Activated naive CD4-positive, alpha-beta T cell treated with anti-CD3 and anti-CD28 coated beads, Interleukin-2, amount 50 U/mL, for 24 hours (primary cell): ENCODE measurements around the gene VBP1.
"Not testable (repeated sequence)": the region's sequence is repeated elsewhere in the genome, so short reads cannot be mapped to it uniquely, and the experiment has no call there.

Experiments
- H3K27ac Mint-ChIP-seq: one replicate; pipeline ENCODE4 v1.8.0; 2021; ENCODE audit warnings: mild to moderate bottlenecking, mixed read lengths
- H3K27me3 Mint-ChIP-seq: one replicate; pipeline ENCODE4 v1.8.0; 2021; ENCODE audit warnings: mixed read lengths
- H3K36me3 Mint-ChIP-seq: one replicate; pipeline ENCODE4 v1.8.0; 2021; ENCODE audit warnings: mixed read lengths
- H3K4me1 Mint-ChIP-seq: one replicate; pipeline ENCODE4 v1.8.0; 2021; ENCODE audit warnings: mixed read lengths
- H3K4me3 Mint-ChIP-seq: one replicate; pipeline ENCODE4 v1.8.0; 2021; ENCODE audit warnings: mild to moderate bottlenecking, mixed read lengths
- H3K9me3 Mint-ChIP-seq: one replicate; pipeline ENCODE4 v1.8.0; 2021; ENCODE audit warnings: mixed read lengths

Gene VBP1

DNA sequence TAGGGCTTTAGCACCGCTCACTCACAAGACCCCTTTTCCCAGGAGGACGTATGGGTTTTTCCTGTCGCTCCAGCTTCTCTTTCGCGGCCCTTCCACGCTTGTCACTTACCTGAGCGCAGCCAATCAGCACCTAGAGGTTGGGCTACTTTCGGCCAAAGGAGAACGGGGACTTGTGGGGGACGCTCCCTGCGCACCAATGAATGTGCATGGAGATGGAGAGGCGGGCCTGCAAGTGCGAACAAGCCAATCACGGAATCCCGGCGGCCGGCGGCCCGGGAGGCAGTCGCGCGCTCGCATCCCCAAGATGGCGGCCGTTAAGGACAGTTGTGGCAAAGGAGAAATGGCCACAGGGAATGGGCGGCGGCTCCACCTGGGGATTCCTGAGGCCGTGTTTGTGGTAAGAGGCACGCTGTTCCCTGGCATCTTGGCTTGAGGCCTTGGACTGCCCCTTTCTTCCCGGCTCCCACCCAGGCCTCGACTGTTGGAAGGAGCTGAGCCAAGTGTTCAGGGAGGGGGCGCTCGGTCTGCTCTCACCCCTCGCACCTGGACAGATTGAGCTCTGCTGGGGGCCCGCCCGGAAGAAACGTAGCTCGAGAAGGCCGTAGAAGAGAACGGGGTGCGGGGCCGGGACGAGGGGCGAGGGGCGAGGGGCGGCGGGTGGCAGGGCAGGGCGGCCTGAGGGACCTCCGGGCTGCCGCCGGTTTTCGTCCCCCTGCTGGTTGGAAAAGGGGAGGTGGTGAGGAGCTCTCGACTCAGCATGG, at the start of gene VBP1:
TSS of gene VBP1 (plus strand) at position 282 of the 761 bp plus-strand sequence. CDS start at position 305, 23 bp downstream.
- peak within 1 kb of the TSS; percentile 96 for H3K27ac Mint-ChIP-seq
- H3K4me3 Mint-ChIP-seq, result peak within 1 kb of the TSS; percentile 95
- no peaks in the 10 kb centered on the region for H3K9me3 Mint-ChIP-seq
- peaks cover 24% of the 10 kb centered on the region for H3K4me1 Mint-ChIP-seq
- H3K36me3 Mint-ChIP-seq, result no peaks in the 10 kb centered on the region
- H3K27me3 Mint-ChIP-seq, result no peaks in the 10 kb centered on the region

- no peak overlapping the region for H3K27ac Mint-ChIP-seq
Observed at GRCh38 chrX:155169881-155170280, 46.4 kb upstream of the VBP1 start.

GRCh38 chrX:155179346-155179997, 36.8 kb upstream of the VBP1 start:
- H3K27ac Mint-ChIP-seq, result no peak overlapping the region
- no peaks in the 10 kb centered on the region for H3K4me1 Mint-ChIP-seq
- no peaks in the 10 kb centered on the region for H3K9me3 Mint-ChIP-seq
- no peaks in the 10 kb centered on the region for H3K36me3 Mint-ChIP-seq
- no peak overlapping the region for H3K4me3 Mint-ChIP-seq
- no peaks in the 10 kb centered on the region for H3K27me3 Mint-ChIP-seq

More at GRCh38 chrX:155169881-155170280, 46.4 kb upstream of the VBP1 start:
- Mint-ChIP-seq H3K4me3 (no peak overlapping the region), H3K27me3 (no peaks in the 10 kb centered on the region), H3K9me3 (no peaks in the 10 kb centered on the region), H3K36me3 (no peaks in the 10 kb centered on the region), H3K4me1 (no peaks in the 10 kb centered on the region)

- peak overlapping the region; percentile 69 for H3K4me3 Mint-ChIP-seq
Observed at GRCh38 chrX:155188786-155189185, 27.5 kb upstream of the VBP1 start.

GRCh38 chrX:155211208-155211607, 5.1 kb upstream of the VBP1 start:
- Mint-ChIP-seq H3K27me3 (no peaks in the 10 kb centered on the region), H3K4me1 (peaks cover 5% of the 10 kb centered on the region)

More at GRCh38 chrX:155188786-155189185, 27.5 kb upstream of the VBP1 start:
- Mint-ChIP-seq H3K36me3 (peaks cover 11% of the 10 kb centered on the region), H3K4me1 (peaks cover 55% of the 10 kb centered on the region), H3K27ac (peak overlapping the region; percentile 87), H3K27me3 (no peaks in the 10 kb centered on the region), H3K9me3 (peaks cover 8% of the 10 kb centered on the region)

DNA sequence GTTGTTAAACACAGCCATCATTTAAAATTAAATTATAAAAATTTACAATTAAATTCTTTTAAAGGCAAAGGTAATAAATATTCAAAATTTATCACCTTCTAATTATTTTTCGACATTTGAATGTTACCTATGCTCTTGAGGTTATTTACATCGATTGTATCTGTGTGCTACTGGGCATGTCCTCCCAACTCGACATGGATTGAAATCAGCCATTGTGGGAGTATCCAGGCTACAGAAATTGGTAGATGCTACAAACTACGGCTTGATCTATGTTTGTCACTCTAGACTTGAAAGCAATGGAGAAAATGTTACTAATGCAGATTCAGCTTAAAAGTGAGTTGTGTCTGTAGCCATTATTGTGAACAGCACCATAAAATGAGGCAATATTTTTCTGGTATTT, 2.5 kb upstream of the VBP1 start:
- no peaks in the 10 kb centered on the region for H3K36me3 Mint-ChIP-seq
- no peak overlapping the region for H3K4me3 Mint-ChIP-seq
- peaks cover 19% of the 10 kb centered on the region for H3K4me1 Mint-ChIP-seq
- H3K27ac Mint-ChIP-seq, result no peak overlapping the region
- H3K9me3 Mint-ChIP-seq, result no peaks in the 10 kb centered on the region
- H3K27me3 Mint-ChIP-seq, result no peaks in the 10 kb centered on the region

More at GRCh38 chrX:155211208-155211607, 5.1 kb upstream of the VBP1 start:
- H3K27ac Mint-ChIP-seq, result no peak overlapping the region
- H3K9me3 Mint-ChIP-seq, result no peaks in the 10 kb centered on the region
- no peak overlapping the region for H3K4me3 Mint-ChIP-seq
- no peaks in the 10 kb centered on the region for H3K36me3 Mint-ChIP-seq

DNA sequence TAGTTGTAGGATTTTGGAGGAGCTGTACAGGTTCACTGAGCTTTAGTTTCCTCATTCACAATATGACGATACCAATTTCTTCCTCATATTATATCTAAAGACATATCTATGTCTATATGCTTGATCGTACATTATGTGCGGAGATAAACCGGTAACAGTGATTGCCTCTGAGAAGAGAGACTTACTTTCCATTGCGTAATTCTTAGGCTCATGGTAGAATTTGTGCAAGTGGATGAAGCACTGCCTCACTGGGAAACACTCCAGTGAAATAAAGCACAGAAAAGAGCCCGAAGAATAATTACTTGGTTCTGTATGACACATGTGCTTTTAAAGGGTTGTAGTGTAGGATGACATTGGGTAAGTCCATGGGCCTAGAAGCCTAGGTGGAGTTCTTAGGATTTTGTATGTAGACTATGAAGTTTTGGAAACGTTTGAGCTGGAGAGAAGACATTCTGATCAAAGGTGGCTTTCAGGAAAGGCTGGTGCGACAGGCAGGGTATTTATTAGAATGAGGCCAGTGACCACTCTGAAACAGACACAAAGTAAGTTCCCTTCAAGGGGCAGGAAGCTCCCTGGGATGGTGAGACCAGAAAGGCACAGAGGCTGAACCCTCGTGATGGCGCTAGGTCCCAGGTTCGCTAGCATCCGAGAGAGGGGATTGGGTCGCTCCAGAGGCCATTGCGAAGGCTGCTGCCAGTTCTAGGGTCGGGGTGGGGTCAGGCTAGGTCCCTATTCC, 649 bp upstream of the VBP1 start:
- no peaks in the 10 kb centered on the region for H3K9me3 Mint-ChIP-seq
- H3K4me1 Mint-ChIP-seq, result peaks cover 23% of the 10 kb centered on the region
- H3K36me3 Mint-ChIP-seq, result no peaks in the 10 kb centered on the region
- H3K27ac Mint-ChIP-seq, result peak overlapping the region; percentile 96
- no peaks in the 10 kb centered on the region for H3K27me3 Mint-ChIP-seq
- peak overlapping the region; percentile 95 for H3K4me3 Mint-ChIP-seq

- peaks cover 29% of the 10 kb centered on the region for H3K4me1 Mint-ChIP-seq
- no peaks in the 10 kb centered on the region for H3K27me3 Mint-ChIP-seq
- H3K4me3 Mint-ChIP-seq, result peak overlapping the region; percentile 95
- H3K9me3 Mint-ChIP-seq, result no peaks in the 10 kb centered on the region
- H3K36me3 Mint-ChIP-seq, result peaks cover 3% of the 10 kb centered on the region
- peak overlapping the region; percentile 96 for H3K27ac Mint-ChIP-seq
Observed at GRCh38 chrX:155216940-155217440, 730 bp downstream of the VBP1 start.

- Mint-ChIP-seq H3K27me3 (no peaks in the 10 kb centered on the region), H3K36me3 (peaks cover 10% of the 10 kb centered on the region), H3K4me1 (peaks cover 29% of the 10 kb centered on the region), H3K4me3 (peak overlapping the region; percentile 53), H3K27ac (peak overlapping the region; percentile 31), H3K9me3 (no peaks in the 10 kb centered on the region)
Observed at GRCh38 chrX:155218777-155219176, 2.5 kb downstream of the VBP1 start.

GRCh38 chrX:155221351-155221750, 5.1 kb downstream of the VBP1 start:
- Mint-ChIP-seq H3K4me3 (no peak overlapping the region), H3K36me3 (peaks cover 16% of the 10 kb centered on the region), H3K4me1 (peaks cover 34% of the 10 kb centered on the region), H3K27ac (peak overlapping the region; percentile 62), H3K27me3 (no peaks in the 10 kb centered on the region), H3K9me3 (no peaks in the 10 kb centered on the region)

DNA sequence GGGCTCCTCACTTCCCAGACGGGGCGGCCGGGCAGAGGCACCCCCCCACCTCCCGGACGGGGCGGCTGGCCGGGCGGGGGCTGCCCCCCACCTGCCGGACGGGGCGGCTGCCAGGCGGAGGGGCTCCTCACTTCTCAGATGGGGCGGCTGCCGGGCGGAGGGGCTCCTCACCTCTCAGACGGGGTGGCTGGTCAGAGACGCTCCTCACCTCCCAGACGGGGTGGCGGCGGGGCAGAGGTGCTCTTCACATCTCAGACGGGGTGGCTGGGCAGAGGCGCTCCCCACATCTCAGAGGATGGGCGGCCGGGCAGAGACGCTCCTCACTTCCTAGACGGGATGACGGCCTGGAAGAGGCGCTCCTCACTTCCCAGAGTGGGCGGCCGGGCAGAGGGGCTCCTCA, 7.5 kb downstream of the VBP1 start:
- H3K4me3 Mint-ChIP-seq, H3K9me3 Mint-ChIP-seq, H3K27ac Mint-ChIP-seq, H3K27me3 Mint-ChIP-seq: not testable (repeated sequence)
- Mint-ChIP-seq H3K36me3 (peaks cover 16% of the 10 kb centered on the region), H3K4me1 (peaks cover 30% of the 10 kb centered on the region)

- Mint-ChIP-seq H3K36me3 (peaks cover 16% of the 10 kb centered on the region), H3K9me3 (no peaks in the 10 kb centered on the region), H3K4me3 (no peak overlapping the region), H3K27ac (no peak overlapping the region), H3K27me3 (no peaks in the 10 kb centered on the region), H3K4me1 (peaks cover 29% of the 10 kb centered on the region)
Observed at GRCh38 chrX:155225774-155226173, 9.5 kb downstream of the VBP1 start.

DNA sequence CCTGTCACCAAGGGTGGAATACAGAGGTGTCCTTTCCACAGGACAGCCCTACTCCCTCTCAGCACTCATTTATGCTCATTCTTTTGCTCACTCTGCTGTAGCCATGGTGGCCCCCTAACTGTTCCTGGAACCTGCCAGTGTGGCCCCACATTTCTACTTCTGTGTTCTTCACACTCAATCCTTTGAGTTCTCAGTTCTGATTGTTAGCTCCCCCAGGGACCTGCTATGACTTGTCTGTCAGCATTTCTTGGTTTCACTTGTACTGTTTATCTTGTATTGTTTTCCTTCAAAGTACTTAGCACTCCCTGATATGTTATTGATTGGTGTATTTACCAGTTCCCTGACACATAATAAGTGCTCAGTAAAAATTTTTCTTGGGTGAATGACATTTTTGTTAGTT, 14.9 kb downstream of the VBP1 start:
- Mint-ChIP-seq H3K36me3 (peaks cover 7% of the 10 kb centered on the region), H3K4me3 (no peak overlapping the region), H3K27me3 (no peaks in the 10 kb centered on the region), H3K27ac (peak overlapping the region; percentile 70), H3K9me3 (no peaks in the 10 kb centered on the region), H3K4me1 (peaks cover 33% of the 10 kb centered on the region)

GRCh38 chrX:155235891-155236290, 19.6 kb downstream of the VBP1 start:
- H3K36me3 Mint-ChIP-seq, result peaks cover 18% of the 10 kb centered on the region
- H3K9me3 Mint-ChIP-seq, result no peaks in the 10 kb centered on the region
- H3K27me3 Mint-ChIP-seq, result no peaks in the 10 kb centered on the region
- no peak overlapping the region for H3K4me3 Mint-ChIP-seq
- H3K27ac Mint-ChIP-seq, result no peak overlapping the region
- H3K4me1 Mint-ChIP-seq, result peaks cover 23% of the 10 kb centered on the region

GRCh38 chrX:155237719-155238118, 21.5 kb downstream of the VBP1 start:
- no peaks in the 10 kb centered on the region for H3K27me3 Mint-ChIP-seq
- H3K4me3 Mint-ChIP-seq, result no peak overlapping the region
- no peaks in the 10 kb centered on the region for H3K9me3 Mint-ChIP-seq
- H3K4me1 Mint-ChIP-seq, result peaks cover 18% of the 10 kb centered on the region
- H3K27ac Mint-ChIP-seq, result no peak overlapping the region
- peaks cover 17% of the 10 kb centered on the region for H3K36me3 Mint-ChIP-seq
